ENCODE results near the gene CHRNB2.

Gene CHRNB2

GRCh38 chr1:154609398-154610380, 42.1 kb downstream of the CHRNB2 start:
- DNase-seq (ENCODE audit: low spot score), result peak; percentile 57

- no peak for DNase-seq (ENCODE audit: low spot score)
Observed at GRCh38 chr1:154611150-154611862, 43.7 kb downstream of the CHRNB2 start.

GRCh38 chr1:154614247-154614646, 46.7 kb downstream of the CHRNB2 start:
- DNase-seq (ENCODE audit: low spot score), result no peak

DNA sequence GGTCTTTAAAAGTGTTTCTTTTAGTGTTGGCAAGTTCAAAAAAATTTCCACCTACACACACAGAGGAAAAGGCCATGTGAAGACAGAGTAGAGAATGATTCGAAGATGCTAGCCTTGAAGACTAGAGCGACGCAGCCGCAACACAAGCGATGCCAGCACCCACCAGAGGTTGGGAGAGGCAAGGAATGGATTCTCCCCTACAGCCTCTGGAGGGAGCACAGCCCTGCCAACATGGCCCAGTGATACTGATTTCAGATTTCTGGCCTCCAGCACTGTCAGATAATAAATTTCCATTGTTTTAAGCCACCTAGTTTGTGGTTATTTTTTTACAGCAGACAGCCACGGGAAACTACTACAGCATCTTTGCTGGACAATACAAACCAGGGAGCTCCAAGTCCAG, 47.3 kb downstream of the CHRNB2 start:
- no peak for DNase-seq (ENCODE audit: low spot score)

DNA sequence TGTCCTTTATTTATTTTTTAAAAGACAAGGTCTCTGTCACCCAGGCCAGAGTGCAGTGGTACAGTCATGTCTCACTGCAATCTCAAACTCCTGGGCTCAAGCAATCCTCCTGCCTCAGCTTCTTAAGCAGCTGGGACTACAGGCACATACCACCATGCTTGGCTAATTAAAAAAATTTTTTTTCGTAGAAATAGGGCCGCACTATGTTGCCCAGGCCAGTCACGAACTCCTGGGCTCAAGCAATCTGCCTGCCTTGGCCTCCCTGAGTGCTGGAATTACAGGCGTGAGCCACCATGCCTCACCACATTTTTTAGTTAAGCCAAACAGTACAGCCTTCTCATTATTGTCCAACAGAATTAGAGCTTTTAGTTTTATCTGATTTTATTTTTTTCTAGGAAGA, 47.8 kb downstream of the CHRNB2 start:
- no peak for DNase-seq (ENCODE audit: low spot score)

- no peak for DNase-seq (ENCODE audit: low spot score)
Observed at GRCh38 chr1:154616659-154617345, 49.2 kb downstream of the CHRNB2 start.

DNA sequence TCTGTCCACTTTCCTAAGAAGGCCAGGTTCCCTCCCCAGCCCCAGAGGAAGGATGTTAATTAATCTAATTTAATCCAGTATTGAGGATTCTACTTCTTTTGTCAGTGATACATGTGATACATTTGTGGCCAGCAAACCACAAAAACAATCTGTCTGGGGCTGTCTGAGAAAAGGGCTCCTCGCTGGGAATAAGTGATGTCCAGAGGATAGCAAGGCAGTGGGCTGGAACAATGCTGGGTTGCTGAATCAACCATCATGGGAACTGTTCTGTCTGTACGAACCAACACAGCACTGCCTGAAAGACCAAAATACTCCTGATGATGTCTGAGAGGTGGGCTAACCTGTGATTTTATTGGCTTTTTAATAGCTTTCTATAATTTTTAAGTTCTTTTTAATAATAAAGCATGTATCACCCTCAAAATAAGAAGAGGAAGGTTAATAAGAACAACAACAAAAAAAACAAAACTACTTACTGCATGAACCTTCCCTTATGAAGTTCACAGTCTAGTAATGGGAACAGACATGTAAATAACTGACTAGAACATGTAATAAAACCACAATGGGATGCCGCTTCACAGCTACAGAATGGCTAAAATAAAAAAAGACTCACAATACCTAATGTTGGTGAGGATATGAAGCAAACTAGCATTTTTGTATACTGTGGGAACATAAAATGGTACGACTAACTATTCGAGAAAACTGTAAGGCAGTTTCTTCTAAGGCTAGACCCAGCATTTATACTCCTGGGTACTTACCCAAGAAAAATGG, 51.8 kb downstream of the CHRNB2 start:
- DNase-seq (ENCODE audit: low spot score), result peak; percentile 53

GRCh38 chr1:154620751-154621150, 53.2 kb downstream of the CHRNB2 start:
- DNase-seq (ENCODE audit: low spot score), result no peak

GRCh38 chr1:154621875-154622274, 54.3 kb downstream of the CHRNB2 start:
- no peak for DNase-seq (ENCODE audit: low spot score)

DNA sequence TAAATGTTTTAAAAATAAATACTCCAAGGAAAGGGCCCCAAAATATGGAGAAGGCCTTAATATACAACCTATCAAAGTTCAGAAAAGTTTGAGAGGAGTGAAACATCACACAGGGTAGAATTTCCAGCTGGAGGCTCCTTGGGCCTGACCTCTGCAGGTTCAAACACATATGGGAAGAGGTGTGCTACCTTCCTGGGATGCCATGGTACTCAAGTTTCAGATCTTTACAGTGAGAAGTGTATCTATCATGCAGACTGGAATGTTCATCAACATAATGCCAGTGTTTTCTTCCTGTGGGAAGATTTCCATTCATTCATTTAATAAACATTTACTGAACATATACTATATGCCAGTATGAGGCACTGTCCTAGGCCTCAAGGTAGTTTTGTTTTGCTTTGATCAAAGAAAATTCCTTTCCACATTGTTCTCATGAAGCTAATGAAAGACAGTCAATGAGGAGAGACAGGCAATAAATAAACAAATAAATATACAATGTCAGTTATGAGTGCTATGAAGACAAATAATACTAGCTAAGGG, 55.0 kb downstream of the CHRNB2 start:
- no peak for DNase-seq (ENCODE audit: low spot score)

- DNase-seq (ENCODE audit: low spot score), result no peak
Observed at GRCh38 chr1:154623358-154623757, 55.8 kb downstream of the CHRNB2 start.

- peak; percentile 61 for DNase-seq (ENCODE audit: low spot score)
Observed at GRCh38 chr1:154624746-154625643, 57.4 kb downstream of the CHRNB2 start.

GRCh38 chr1:154626456-154627256, 59.1 kb downstream of the CHRNB2 start:
- no peak for DNase-seq (ENCODE audit: low spot score)

DNA sequence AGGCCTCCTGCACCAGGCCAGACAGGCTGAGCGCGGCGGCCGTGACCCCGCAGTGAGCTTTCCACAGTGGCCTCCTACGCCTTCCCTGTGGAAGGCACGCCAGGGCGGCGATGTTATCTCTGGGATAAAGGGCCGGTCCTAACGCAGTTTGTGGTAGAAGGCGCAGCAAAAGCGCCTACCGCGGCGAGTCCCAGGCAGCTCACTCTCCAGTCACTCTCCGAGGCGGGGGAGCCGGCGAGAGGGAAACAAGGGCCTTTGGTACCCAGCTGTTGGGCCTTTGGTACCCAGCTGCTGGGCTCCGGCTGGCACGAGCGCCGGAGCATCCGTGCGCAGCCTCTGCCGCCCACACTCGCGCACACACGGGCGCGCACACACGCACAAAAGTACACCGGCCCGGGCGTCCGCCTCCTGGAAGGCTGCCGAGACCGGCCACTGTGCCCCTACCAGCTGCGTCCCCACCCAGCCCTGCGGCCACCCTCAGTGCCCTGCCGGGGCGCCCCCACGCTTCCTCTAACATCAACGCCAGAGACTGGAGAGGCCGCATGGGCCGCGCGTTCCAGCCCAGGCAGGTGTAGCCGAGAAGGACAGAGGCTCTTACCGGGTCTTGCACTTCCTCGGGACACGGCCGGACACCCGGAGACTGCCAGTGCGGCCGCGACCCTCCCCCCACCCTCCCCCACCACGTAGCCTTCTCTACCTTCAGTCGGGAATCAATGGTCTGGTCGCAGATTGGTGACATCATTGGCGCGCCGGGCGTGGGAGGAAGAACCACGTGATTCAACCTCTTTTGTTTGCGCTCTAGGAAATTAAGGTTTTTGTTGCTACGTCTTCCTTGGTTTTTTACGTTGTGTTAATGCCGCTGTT, 59.9 kb downstream of the CHRNB2 start:
- DNase-seq (ENCODE audit: low spot score), result peak; percentile 86

- DNase-seq (ENCODE audit: low spot score), result no peak
Observed at GRCh38 chr1:154628121-154628405, 60.5 kb downstream of the CHRNB2 start.

DNA sequence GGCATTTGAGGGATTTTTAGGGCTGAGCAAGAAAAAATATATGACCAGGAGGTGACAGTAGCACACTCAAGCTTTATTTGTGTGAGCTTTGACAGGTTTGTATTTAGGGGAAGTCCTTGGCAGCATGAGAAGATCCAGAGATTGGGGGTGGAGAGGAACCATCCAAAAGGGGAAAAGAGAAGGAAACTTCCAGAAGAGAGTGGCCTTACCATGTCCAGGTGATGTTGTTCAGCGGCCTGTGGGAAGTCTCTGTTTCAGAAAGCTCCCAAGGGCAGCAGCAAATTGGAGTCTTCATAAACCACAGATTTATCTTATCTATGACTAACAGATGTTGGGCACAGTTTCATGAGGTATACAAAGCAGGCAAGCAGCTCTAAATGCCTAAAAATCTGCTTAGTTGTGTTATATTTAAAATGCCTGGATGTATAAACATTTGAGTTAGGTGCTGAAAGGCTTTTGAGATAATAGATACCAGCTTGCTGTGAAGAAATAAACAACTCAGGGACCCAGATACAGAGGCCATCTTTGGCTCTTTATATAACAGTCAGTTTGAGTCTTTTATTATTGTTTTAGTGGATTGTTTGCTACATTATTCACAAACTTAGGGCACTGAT, 61.6 kb downstream of the CHRNB2 start:
- DNase-seq (ENCODE audit: low spot score), result no peak

All from kidney tubule cell (primary cell).